B cell (primary cell): ENCODE results near the gene NSUN6. TPM values are rescaled to one million over a fixed set of nuclear protein-coding genes. Genes with fewer than 3 reads are reported as not detected.

Source experiments
- ATAC-seq: fragments of 200-7000 bp; cut with Tn5 transposase; one replicate; pipeline ENCODE4 v1.10.0; 2021; ENCODE audit warnings: low read depth, mild to moderate bottlenecking, moderate number of reproducible peaks, moderate library complexity
- CTCF ChIA-PET: fragments of 350-600 bp; sonication (Branson Sonifier 250); formaldehyde crosslinking; loops from one replicate; lab custom pipeline; 2021; ENCODE audit warnings: antibody characterized with exemption, inconsistent platforms; lab: Charles Lee
- POLR2A ChIA-PET: fragments of 350-600 bp; sonication (Branson Sonifier 250); formaldehyde crosslinking; loops from one replicate; lab custom pipeline; 2021; ENCODE audit warnings: antibody characterized with exemption; lab: Charles Lee
- DNase-seq: peaks from one replicate; pipeline ENCODE4 v3.0.0; 2013
- H2AFZ ChIP-seq: 2 replicates; pipeline ENCODE4 v1.6.1; 2012; ENCODE audit warnings: mild to moderate bottlenecking, low read depth, low read length; ENCODE audit not compliant: insufficient read depth, poor library complexity, severe bottlenecking
- H3K27ac ChIP-seq, 2 donors: 1 replicate in 1 of 2; 2 replicates in 1 of 2; pipeline ENCODE4 v1.5.1; 2012 to 2013; ENCODE audit warnings: low read length in 2 of 2, mild to moderate bottlenecking in 2 of 2, moderate library complexity in 1 of 2
- H3K27me3 ChIP-seq, 4 experiments: fragments of 200-600 bp in 1 of 4; sonication (generic) in 1 of 4; replicated peaks in 1 of 4; 1 replicate in 2 of 4; 2 replicates in 2 of 4; pipeline versions ENCODE4 v1.6.1 to v1.7.0; 2013 to 2016; ENCODE audit warnings: low read length in 3 of 4, mild to moderate bottlenecking in 2 of 4, mixed read lengths in 1 of 4, moderate library complexity in 1 of 4; ENCODE audit not compliant: insufficient read depth in 4 of 4, control insufficient read depth in 3 of 4; ENCODE audit errors: control extremely low read depth in 1 of 4
- H3K36me3 ChIP-seq, 2 experiments: replicated peaks in 1 of 2; 1 replicate in 1 of 2; 2 replicates in 1 of 2; pipeline versions ENCODE4 v1.6.1 to v1.7.1; 2013; ENCODE audit warnings: low read length in 1 of 2; ENCODE audit not compliant: insufficient read depth in 2 of 2, control insufficient read depth in 1 of 2; ENCODE audit errors: control extremely low read depth in 1 of 2, extremely low read depth in 1 of 2
- H3K4me1 ChIP-seq, 2 donors: fragments of 200-600 bp in 1 of 2; sonication (generic) in 1 of 2; 1 replicate in 1 of 2; 2 replicates in 1 of 2; pipeline versions ENCODE4 v1.5.1 to v1.6.1; 2013 to 2017; ENCODE audit warnings: low read length in 2 of 2; ENCODE audit not compliant: control insufficient read depth in 2 of 2, insufficient read depth in 2 of 2
- H3K4me2 ChIP-seq: replicated peaks from 2 replicates; pipeline ENCODE3; 2012; ENCODE audit warnings: mild to moderate bottlenecking, low read depth, low read length; ENCODE audit not compliant: poor library complexity, severe bottlenecking
- H3K4me3 ChIP-seq, 5 experiments: fragments of 200-600 bp in 1 of 5; sonication (generic) in 1 of 5; 1 replicate in 3 of 5; 2 replicates in 2 of 5; pipeline versions ENCODE4 v1.5.1 to v1.7.0; 2011 to 2016; ENCODE audit warnings: low read length in 4 of 5, mild to moderate bottlenecking in 4 of 5, low read depth in 2 of 5, control low read depth in 1 of 5, moderate library complexity in 1 of 5; ENCODE audit not compliant: insufficient read depth in 1 of 5; ENCODE audit errors: control extremely low read depth in 1 of 5, extremely low read depth in 1 of 5
- H3K79me2 ChIP-seq: fragments of 200-600 bp; sonication (generic); one replicate; pipeline ENCODE4 v1.6.0; 2016; ENCODE audit warnings: low read length; ENCODE audit not compliant: control insufficient read depth, insufficient read depth
- H3K9ac ChIP-seq: fragments of 200-600 bp; sonication (generic); 2 replicates; pipeline ENCODE4 v1.6.1; 2017; ENCODE audit warnings: mild to moderate bottlenecking, low read length, moderate library complexity
- H3K9me3 ChIP-seq, 3 donors: one replicate each; pipeline versions ENCODE4 v1.6.1 to v1.7.1; 2013; ENCODE audit warnings: low read length in 2 of 3; ENCODE audit not compliant: control insufficient read depth in 2 of 3, insufficient read depth in 1 of 3; ENCODE audit errors: control extremely low read depth in 1 of 3
- H4K20me1 ChIP-seq: 2 replicates; pipeline ENCODE4 v1.6.0; 2012; ENCODE audit warnings: mild to moderate bottlenecking, low read length; ENCODE audit not compliant: insufficient read depth, control insufficient read depth, poor library complexity, severe bottlenecking
- H3K27ac Mint-ChIP-seq: one replicate; pipeline ENCODE4 v1.8.0; 2021; ENCODE audit warnings: mixed read lengths
- H3K27me3 Mint-ChIP-seq: one replicate; pipeline ENCODE4 v1.8.0; 2021; ENCODE audit warnings: mixed read lengths
- H3K4me1 Mint-ChIP-seq: one replicate; pipeline ENCODE4 v1.8.0; 2021; ENCODE audit warnings: mixed read lengths
- H3K4me3 Mint-ChIP-seq: one replicate; pipeline ENCODE4 v1.8.0; 2021; ENCODE audit warnings: mixed read lengths
- H3K9me3 Mint-ChIP-seq: one replicate; pipeline ENCODE4 v1.8.0; 2022; ENCODE audit warnings: mixed read lengths; ENCODE audit not compliant: insufficient read depth
- CTCF ChIP-seq: fragments of 200-600 bp; IDR thresholded peaks from one replicate; pipeline ENCODE4 v1.8.0; 2022; ENCODE audit warnings: antibody characterized with exemption, mild to moderate bottlenecking
- EZH2 ChIP-seq: IDR thresholded peaks from 2 replicates; pipeline ENCODE4 v1.6.1; 2012; ENCODE audit warnings: borderline replicate concordance, low read depth, mild to moderate bottlenecking, moderate library complexity, low read length; ENCODE audit not compliant: insufficient read depth, poor library complexity, severe bottlenecking
- WGBS: methylation state at CpG from one replicate; pipeline ENCODE4 v1.1.5; 2013; ENCODE audit warnings: missing lambda C conversion rate; ENCODE audit not compliant: insufficient coverage; 5-methylcytosine and 5-hydroxymethylcytosine counted together
- intact Hi-C: fragments of 100-400 bp; cut with micrococcal nuclease; formaldehyde crosslinking; loops from one replicate; pipeline ENCODE4 v1.10.0; 2022
- polyA plus RNA-seq: library from polyadenylated mRNA; depleted of rRNA; stranded (reverse); fragments of >200 nt; gene quantifications from 2 replicates; pipeline ENCODE4 v1.2.3, GENCODE V29; 2012
- total RNA-seq, 2 donors: library from RNA; stranded (reverse); fragments of 120-200 nt in 1 of 2; gene quantifications; 1 replicate in 1 of 2; 2 replicates in 1 of 2; pipeline versions ENCODE4 v1.2.3 to v1.2.4, GENCODE V29; 2013 to 2022

The NSUN6 gene
- total and polyA plus RNA-seq, 2 donors (not counting 1 experiment from before 2014, with no cell fraction given): 13.4 to 27.9 TPM

- POLR2A ChIA-PET: interaction anchor here (0.6 to 1.4 kb wide), 5 partner anchors 8 to 1457 kb away, joined by 3 to 5 read pairs (median 4); partner anchors contain the start of genes NSUN6 and TRDMT1
- ATAC-seq (peak; percentile 96), DNase-seq (peak; percentile 99)
- H3K4me1 ChIP-seq: peaks cover 25 to 27% of the 10 kb centered on the region in 2 donors
- no peaks in the 10 kb centered on the region for H3K9me3 ChIP-seq
- CTCF ChIA-PET: interaction anchor here (1.2 kb wide), 1 partner anchor 10 kb away, joined by 4 read pairs; no protein-coding TSS in a partner anchor
- peaks cover 40% of the 10 kb centered on the region for H3K4me1 Mint-ChIP-seq
- peak within 1 kb of the TSS; percentile 93 to 96 (median 94) for H3K4me3 ChIP-seq
- TF ChIP-seq EZH2: no peak
- no peak for TF ChIP-seq CTCF
- H3K9ac ChIP-seq: peak within 1 kb of the TSS; percentile 98
- intact Hi-C loops: loop anchor here (1.0 to 10.0 kb wide), 4 partner anchors 8 to 1454 kb away; partner anchors contain the start of genes NSUN6, STAM and TRDMT1
- under 1% methylated on average over 72 of the region's 72 CpGs for WGBS
- H3K4me2 ChIP-seq: peak within 1 kb of the TSS; percentile 88
- H4K20me1 ChIP-seq: peaks cover 6% of the 10 kb centered on the region
- H3K27ac ChIP-seq: peak within 1 kb of the TSS; percentile 99
- H3K27ac Mint-ChIP-seq: peak within 1 kb of the TSS; percentile 99
- peak within 1 kb of the TSS; percentile 100 for H3K4me3 Mint-ChIP-seq
- H3K36me3 ChIP-seq: peaks cover 1 to 4% of the 10 kb centered on the region in 2 experiments
- peaks cover 58% of the 10 kb centered on the region for H3K79me2 ChIP-seq
- no peaks in the 10 kb centered on the region for H3K27me3 Mint-ChIP-seq
- no peaks in the 10 kb centered on the region for H3K27me3 ChIP-seq
- H2AFZ ChIP-seq: peak within 1 kb of the TSS; percentile 89
- no peaks in the 10 kb centered on the region for H3K9me3 Mint-ChIP-seq
These were observed 7.9 kb upstream of the NSUN6 start, which contains the start of gene ARL5B for GRCh38 chr10:18659125-18659818. Gene ARL5B (plus strand): TSS chr10:18659431. CDS start chr10:18659638, 207 bp downstream.
